Measurements from ENCODE around the gene TREH.

The TREH gene

GRCh38 chr11:118651820-118652219 is 27.6 kb downstream of the TREH start:
- DNase-seq (ENCODE audit: low spot score) (no peak), FAIRE-seq (no peak)

DNA sequence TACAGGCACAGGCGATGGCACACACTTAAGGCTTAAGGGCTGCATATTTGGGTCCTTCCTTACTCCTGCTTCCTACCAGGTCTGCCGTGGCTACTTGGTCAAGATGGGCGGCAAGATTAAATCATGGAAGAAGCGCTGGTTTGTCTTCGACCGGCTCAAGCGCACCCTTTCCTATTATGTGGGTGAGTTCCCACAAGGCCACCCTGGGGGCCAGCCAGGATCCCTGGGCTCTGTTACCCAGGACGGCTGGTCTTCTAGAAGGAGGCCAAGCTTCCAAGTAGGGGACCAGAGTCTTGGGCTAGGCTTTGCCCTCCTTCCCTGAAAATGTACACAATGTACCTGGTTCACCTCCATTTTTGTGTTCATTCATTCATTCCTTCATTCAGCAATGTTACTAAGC is 29.1 kb downstream of the TREH start:
- FAIRE-seq: no peak
- no peak for DNase-seq (ENCODE audit: low spot score)

- no peak for FAIRE-seq
Measured at GRCh38 chr11:118649941-118650340, 29.5 kb downstream of the TREH start.

GRCh38 chr11:118648291-118648690 is 31.2 kb downstream of the TREH start:
- DNase-seq (ENCODE audit: low spot score) (no peak), FAIRE-seq (no peak)

More at GRCh38 chr11:118649941-118650340, 29.5 kb downstream of the TREH start:
- DNase-seq (ENCODE audit: low spot score): no peak

GRCh38 chr11:118646393-118646792 is 33.1 kb downstream of the TREH start:
- no peak for FAIRE-seq

GRCh38 chr11:118645066-118645715 is 34.3 kb downstream of the TREH start:
- DNase-seq (ENCODE audit: low spot score) (no peak), FAIRE-seq (no peak)

More at GRCh38 chr11:118646393-118646792, 33.1 kb downstream of the TREH start:
- no peak for DNase-seq (ENCODE audit: low spot score)

DNA sequence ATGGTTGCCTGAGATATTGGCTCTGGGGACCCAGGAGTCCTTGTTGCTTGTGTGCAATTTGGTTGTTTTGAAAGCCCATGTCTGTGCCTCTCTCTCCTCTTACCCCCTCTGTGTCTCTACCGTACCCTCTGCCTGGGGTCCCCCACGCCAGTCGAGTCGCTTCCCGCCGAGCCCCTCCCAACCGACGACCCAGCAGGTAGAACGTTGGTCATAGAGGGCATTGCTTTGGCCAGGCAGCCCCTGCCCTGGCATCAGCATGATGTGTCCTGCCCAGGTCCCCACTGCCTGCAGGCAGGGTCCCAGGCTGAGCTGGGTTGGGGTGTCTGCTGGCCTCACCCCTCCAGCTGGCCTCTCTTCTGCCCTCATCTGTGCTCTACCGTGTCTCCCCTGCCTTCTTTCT is 35.0 kb downstream of the TREH start:
- FAIRE-seq (no peak), DNase-seq (ENCODE audit: low spot score) (no peak)

GRCh38 chr11:118643995-118644345 is 35.5 kb downstream of the TREH start:
- DNase-seq (ENCODE audit: low spot score) (no peak), FAIRE-seq (no peak)

DNA sequence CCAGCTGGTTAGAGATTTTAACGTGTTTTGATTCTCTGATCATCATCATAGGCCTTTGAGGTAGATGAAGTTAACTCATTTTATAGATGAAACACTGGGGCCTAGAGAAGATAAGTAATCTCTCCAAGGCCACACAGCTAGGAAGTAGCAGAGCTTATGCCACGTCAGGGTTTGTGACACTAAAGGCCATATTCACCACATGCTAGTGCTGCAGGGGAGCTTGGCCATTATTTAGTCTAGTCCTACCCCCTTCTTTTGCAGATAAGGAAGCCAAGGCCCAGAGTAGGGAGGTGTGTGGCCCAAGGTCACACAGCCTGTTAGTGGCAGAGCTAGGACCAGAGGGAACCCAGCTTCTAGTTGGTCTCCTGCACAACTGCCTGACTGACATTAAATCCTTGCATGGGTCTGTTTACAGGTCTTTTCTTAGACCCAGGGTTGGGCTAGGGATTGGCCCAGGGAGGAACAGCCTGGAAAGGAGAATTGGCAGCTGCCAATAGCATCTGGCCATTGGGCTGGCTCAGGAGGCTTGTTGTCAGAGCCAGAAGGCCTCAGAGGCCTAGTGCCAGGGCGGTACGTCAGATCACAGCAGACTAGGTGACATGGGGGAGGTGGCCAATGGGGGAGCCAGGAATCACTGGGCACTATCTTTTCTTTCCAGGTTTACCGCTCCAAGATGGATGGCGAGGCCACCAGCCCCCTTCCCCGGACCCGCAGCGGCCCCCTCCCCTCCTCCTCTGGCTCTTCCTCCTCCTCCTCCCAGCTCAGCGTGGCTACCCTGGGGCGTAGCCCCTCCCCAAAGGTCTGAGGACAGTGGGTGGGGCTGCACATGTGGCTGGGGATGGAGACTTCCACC is 36.1 kb downstream of the TREH start:
- DNase-seq (ENCODE audit: low spot score): no peak
- FAIRE-seq: no peak

DNA sequence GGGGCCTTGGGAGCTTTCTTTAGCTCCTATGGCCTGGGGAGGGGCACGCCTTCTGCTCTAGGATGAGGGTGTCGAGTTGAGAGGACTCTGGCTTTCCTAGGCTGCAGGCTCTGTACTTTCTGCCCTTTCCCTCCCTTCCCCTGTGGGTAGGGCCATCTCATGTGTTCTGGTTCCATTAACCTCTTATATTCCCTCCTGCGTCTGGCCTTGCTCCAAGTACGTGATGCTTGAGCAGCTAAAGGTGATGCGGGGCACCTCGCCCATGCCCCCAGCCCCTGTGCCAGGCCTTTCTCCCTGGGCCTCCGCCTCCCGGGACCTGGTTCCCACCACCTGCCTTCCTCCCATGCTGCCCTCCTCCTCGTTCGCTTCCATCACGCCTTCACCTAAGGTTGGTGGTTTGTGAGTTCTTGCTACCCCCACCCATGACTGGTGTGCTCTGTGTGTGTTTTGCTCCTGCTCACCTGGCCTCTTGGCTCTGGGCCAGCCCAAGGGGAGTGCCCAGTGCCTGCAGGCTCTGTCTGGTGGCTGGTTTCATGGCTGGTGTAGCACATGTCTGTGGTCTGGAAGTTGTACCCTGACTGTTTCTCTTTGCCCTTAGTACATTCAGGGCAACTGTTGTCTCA is 37.9 kb downstream of the TREH start:
- FAIRE-seq (no peak), DNase-seq (ENCODE audit: low spot score) (no peak)

- FAIRE-seq (no peak), DNase-seq (ENCODE audit: low spot score) (no peak)
Measured at GRCh38 chr11:118640332-118641154, 38.9 kb downstream of the TREH start.

- no peak for FAIRE-seq
Measured at GRCh38 chr11:118639899-118640298, 39.6 kb downstream of the TREH start.

GRCh38 chr11:118638726-118639125 is 40.7 kb downstream of the TREH start:
- FAIRE-seq: no peak

More at GRCh38 chr11:118639899-118640298, 39.6 kb downstream of the TREH start:
- DNase-seq (ENCODE audit: low spot score): no peak

GRCh38 chr11:118636569-118637290 is 42.7 kb downstream of the TREH start:
- FAIRE-seq (no peak), DNase-seq (ENCODE audit: low spot score) (no peak)

More at GRCh38 chr11:118638726-118639125, 40.7 kb downstream of the TREH start:
- no peak for DNase-seq (ENCODE audit: low spot score)

DNA sequence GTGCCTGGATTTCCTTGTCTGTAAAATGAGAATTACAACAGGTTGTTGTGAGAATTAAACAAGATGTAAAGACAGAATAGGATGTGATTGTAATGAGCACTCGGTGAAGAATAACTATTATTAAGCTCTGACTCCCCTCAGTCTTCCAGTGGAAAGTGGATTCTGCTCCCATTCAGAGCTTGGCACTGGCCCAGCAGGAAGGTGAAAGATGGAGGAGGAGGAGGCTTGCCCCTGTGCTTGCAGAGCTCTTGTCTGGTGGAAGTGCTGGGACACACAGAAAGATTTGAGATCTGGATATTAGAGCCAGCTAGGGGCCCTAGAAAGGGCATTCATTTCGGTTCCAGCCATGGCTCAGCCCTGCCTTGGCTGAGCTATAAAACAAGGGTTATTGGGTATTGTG is 43.8 kb downstream of the TREH start:
- DNase-seq (ENCODE audit: low spot score) (no peak), FAIRE-seq (no peak)

DNA sequence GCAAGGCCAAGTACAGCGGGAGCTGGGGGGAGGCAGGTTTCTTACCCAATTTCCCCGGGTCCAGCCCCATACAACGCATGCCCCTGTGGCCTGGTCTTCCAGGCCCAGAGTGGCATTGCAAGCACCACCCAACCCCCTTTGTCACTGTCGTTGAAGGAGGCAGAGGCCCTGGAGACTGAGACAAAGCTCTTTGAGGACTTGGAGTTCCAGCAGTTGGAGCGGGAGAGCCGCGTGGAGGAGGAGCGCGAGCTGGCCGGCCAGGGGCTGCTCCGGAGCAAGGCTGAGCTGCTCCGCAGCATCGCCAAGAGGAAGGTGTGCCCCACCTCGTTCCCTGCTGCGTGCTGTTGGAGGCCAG is 44.2 kb downstream of the TREH start:
- no peak for FAIRE-seq

DNA sequence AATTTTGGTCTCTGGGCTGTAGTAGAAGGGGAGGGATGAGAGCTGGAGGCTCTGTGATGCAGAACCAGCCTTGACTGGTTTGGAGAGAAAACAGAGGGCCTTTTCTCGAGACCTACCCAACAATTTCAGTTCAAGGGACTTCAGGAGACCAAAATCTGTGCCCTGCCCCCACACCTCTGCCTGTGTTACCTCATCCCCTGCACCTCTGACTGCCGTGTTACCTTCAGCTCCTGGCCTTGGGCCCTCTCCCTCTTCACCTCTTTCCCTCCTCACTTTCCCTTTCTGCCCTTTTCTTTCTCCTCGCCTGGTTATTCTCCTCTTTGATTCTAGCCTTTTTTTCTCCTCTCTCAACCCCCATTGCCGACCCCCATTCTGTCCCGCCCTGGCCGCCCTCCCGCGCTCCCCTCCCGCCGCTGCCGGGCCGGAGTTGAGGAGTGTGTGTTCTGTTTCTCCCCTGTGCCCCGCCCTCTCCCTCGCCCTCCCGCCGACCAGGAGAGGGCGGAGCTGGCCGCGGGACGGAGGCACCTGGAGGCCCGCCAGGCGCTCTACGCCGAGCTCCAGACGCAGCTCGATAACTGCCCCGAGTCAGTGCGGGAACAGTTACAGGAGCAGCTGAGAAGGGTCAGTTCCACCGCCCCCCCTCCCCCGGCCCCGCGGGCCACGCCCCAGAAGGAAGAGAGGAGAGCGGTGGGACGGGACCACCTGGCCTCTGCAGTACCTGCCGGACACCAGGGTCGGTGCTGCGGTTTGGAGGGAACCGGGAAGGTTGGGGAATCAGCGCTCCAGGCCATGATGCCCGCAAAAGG is 44.8 kb downstream of the TREH start:
- DNase-seq (ENCODE audit: low spot score) (no peak), FAIRE-seq (no peak)

More for the DNA sequence above, 44.2 kb downstream of the TREH start:
- DNase-seq (ENCODE audit: low spot score): no peak

DNA sequence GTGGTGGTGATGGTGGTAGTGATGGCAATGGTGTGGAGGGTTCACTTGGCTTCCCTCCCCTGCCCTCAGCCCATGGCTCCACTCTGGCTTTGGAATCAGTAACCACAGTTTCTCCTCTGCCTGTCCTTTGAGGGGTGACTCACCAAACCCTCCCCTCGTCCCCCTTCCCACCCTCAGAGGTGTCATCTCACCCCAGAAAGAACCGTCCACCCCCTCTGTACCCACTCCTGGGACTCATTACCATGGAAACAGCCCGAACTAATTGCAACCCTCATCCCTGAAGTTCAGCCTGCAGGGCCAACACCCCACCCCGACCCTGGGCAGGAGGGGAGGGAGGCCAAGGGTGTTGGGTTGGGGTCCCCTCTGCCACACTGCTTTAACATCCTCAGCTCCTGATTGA is 45.5 kb downstream of the TREH start:
- no peak for FAIRE-seq
- no peak for DNase-seq (ENCODE audit: low spot score)

- no peak for FAIRE-seq
- no peak for DNase-seq (ENCODE audit: low spot score)
Measured at GRCh38 chr11:118633319-118633690, 46.1 kb downstream of the TREH start.
